Bronchial epithelial cell (primary cell): ENCODE data around the gene VTN. TPM values are rescaled to one million over a fixed set of nuclear protein-coding genes. Genes with fewer than 3 reads are reported as not detected.

Experiments
- DNase-seq: peaks from one replicate; pipeline ENCODE4 v3.0.0-alpha.2; 2010; ENCODE audit warnings: low read depth
- FAIRE-seq: peaks from 2 replicates; lab custom pipeline; 2011; peaks lifted over from hg19 to GRCh38; lab: Jason Lieb, UNC
- H3K27me3 ChIP-seq: 2 replicates; pipeline ENCODE4 v1.5.1; 2011; ENCODE audit warnings: low read length; ENCODE audit not compliant: control insufficient read depth, insufficient read depth
- H3K36me3 ChIP-seq: 2 replicates; pipeline ENCODE4 v1.5.1; 2011; ENCODE audit warnings: low read length; ENCODE audit not compliant: control insufficient read depth, insufficient read depth
- H3K4me3 ChIP-seq: 2 replicates; pipeline ENCODE4 v1.5.1; 2011; ENCODE audit warnings: mild to moderate bottlenecking, low read depth, low read length, control low read depth
- CTCF ChIP-seq: IDR thresholded peaks from 2 replicates; pipeline ENCODE4 v1.5.1; 2011; ENCODE audit warnings: mild to moderate bottlenecking, moderate library complexity, low read length, control low read depth, inconsistent platforms; ENCODE audit not compliant: insufficient read depth, severe bottlenecking
- total RNA-seq: library from RNA; depleted of rRNA; stranded (reverse); fragments of >200 nt; gene quantifications from 2 replicates; pipeline ENCODE4 v1.2.1, GENCODE V29; 2014

The VTN gene
- total RNA-seq, 1 donor from 2014 or later = under 0.01 TPM

GRCh38 chr17:28366605-28367004, 3.5 kb downstream of the VTN start:
- no peak for DNase-seq
- peaks cover 4% of the 10 kb centered on the region for H3K27me3 ChIP-seq
- no peak for FAIRE-seq
- no peak overlapping the region for H3K4me3 ChIP-seq
- peak; percentile 5 for TF ChIP-seq CTCF
- H3K36me3 ChIP-seq = peaks cover 2% of the 10 kb centered on the region

- Histone ChIP-seq H3K27me3 (peaks cover 2% of the 10 kb centered on the region), H3K36me3 (peaks cover 7% of the 10 kb centered on the region), H3K4me3 (no peak overlapping the region)
- FAIRE-seq (no peak), DNase-seq (no peak)
- no peak for TF ChIP-seq CTCF
These were observed 4.6 kb downstream of the VTN start for GRCh38 chr17:28365487-28365886.

GRCh38 chr17:28364665-28365363, 5.3 kb downstream of the VTN start, which contains the start of gene SEBOX:
TSS of gene SEBOX (minus strand) at chr17:28365199. CDS start at chr17:28365151, 48 bp downstream.
- DNase-seq (no peak), FAIRE-seq (no peak)
- no peak for TF ChIP-seq CTCF
- no peak within 1 kb of the TSS for H3K4me3 ChIP-seq
- H3K27me3 ChIP-seq = no peaks in the 10 kb centered on the region
- H3K36me3 ChIP-seq = peaks cover 11% of the 10 kb centered on the region

GRCh38 chr17:28363776-28364650, 6.1 kb downstream of the VTN start:
- DNase-seq (no peak), FAIRE-seq (no peak)
- H3K4me3 ChIP-seq = no peak overlapping the region
- H3K36me3 ChIP-seq = peaks cover 13% of the 10 kb centered on the region
- no peak for TF ChIP-seq CTCF
- no peaks in the 10 kb centered on the region for H3K27me3 ChIP-seq

- no peak for DNase-seq
- no peak for FAIRE-seq
- Histone ChIP-seq H3K36me3 (peaks cover 13% of the 10 kb centered on the region), H3K27me3 (no peaks in the 10 kb centered on the region), H3K4me3 (no peak overlapping the region)
- TF ChIP-seq CTCF = no peak
These were observed 6.9 kb downstream of the VTN start for GRCh38 chr17:28363186-28363585.
